Dermis microvascular lymphatic vessel endothelial cell (primary cell): ENCODE results near the gene RASAL3. TPM values are rescaled to one million over a fixed set of nuclear protein-coding genes. Genes with fewer than 3 reads are reported as not detected.
"Not testable (repeated sequence)": the region's sequence is repeated elsewhere in the genome, so short reads cannot be mapped to it uniquely, and the experiment has no call there.

ENCODE experiments used
- DNase-seq, 2 donors: peaks; one replicate each; pipeline versions ENCODE4 v3.0.0 to v3.0.0-alpha.2; 2010; ENCODE audit warnings: low read depth in 2 of 2
- total RNA-seq: library from RNA; depleted of rRNA; stranded (reverse); fragments of >200 nt; gene quantifications from 2 replicates; pipeline ENCODE4 v1.2.1, GENCODE V29; 2014

Gene RASAL3
- total RNA-seq: 14.4 and 14.8 TPM in 2 replicates

DNA sequence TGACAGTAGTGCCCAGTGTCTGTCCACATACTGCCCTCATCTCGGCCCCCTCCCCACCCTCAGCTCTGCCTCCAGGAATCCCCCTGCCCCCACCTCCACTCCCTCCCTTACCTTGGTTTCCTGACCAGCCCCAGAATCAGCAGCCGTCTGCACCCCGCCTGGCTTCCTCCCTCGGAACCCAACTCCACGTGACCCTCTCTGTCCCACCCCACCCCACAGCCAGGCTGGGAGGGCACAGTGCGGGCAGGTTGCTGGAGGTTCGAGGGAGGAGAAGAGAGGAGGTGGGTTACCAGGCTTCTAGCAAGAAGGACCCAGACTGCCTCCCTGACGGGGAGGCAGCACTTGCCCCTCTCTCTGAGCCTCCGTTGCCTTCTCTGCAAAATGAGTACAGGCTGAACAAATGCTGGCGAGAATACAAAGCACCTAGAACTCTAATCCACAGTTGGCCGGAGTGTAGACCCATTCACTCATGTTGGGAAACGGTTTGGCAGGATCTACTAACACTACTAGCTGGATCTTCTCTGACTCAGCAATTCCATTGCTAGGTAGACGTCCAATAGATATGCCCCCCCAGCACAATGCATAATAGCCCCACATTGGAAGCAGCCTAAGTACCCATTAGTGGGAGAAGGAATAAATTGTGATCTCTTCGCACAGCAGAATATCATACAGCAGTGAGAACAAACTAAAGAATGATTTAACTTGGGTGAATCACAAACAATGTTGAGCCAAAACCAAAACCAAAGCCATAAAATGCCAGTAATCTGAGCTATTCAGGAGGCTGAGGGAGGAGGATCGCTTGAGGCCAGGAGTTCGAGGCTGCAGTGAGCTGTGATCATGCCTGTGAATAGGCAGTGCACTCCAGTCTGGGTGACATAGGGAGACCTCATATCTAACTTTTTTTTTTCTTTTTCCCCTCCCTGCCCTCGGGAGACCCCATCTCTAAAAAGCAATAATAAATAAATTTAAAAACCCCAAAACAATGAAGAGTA, at the start of gene RASAL3:
TSS of gene RASAL3 (minus strand) at position 151 of the 992 bp plus-strand sequence. CDS start 186 bp downstream, outside the sequence.
- DNase-seq: peak in 1 of 2 donors; percentile 48

DNA sequence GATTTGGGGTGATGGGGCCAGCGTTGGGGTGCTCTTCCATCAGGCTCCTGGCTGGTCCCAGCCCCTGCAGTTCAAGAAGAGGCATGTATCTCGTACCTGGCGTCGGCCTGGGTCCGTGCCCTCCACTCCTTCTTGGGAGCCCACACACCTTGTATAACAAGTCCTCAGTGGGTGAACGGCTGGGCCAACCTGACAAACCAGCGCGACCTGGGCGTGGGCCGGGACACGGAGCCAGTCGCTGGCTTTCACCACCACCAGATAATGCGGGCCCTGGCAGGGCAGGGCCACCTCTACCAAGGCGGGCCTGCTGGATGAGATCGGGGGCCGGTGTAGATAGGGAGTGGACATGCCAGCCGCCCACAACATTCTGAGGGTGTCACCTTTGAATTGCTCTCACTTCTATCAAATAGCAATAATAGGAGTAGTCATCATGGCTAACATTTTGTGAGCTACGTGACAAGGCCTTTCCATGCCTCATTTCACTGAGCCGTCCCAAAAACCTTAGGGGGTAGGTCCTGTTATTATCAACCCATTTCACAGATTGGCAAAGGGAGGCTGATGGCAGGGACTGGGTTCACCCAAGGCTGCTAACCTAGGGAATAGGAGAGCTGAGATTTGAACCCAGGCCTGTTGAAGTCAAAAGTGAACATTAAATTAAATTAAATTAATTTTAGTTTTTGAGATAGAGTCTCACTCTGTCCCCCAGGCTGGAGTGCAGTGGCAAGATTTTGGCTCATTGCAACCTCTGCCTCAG, 47.5 kb upstream of the RASAL3 start:
- no peak for DNase-seq

DNA sequence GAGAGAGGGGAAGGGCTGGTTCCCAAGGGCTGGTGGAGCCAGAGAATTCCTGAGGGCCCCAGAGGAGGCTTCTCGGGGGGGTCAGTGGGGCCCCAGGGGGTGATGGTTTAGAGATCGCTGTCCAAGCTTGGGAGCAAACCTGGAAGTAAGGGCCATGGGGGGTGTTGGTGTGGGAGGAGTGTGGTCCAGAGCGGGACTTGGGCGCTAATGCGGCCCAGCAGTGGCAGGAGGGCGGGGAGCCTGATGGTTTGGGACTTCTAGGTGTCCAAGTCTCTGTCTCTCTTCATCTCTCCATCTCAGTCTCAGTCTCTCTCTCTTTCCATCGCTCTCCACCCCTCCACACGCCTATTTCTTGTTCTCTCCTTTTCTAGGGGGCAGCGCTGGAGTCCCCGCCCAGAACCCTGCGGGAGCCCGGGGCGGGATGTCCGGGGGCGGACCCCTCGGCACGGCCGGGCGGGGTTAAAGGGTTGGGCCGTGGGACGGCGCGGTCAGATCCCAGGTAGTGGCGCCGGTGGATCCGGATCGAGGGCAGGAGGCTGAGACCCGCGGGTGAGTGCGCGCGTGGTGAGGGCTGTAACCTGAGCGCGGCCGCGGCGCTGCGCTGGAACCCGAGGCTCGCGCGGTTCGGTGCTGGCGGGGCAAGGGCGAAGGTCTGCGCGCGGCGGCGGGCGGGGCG, 43.8 kb upstream of the RASAL3 start, which contains the start of gene CYP4F22:
TSS of gene CYP4F22 (plus strand) at position 491 of the 676 bp plus-strand sequence. CDS start 16,812 bp downstream, outside the sequence.
- no peak for DNase-seq

DNA sequence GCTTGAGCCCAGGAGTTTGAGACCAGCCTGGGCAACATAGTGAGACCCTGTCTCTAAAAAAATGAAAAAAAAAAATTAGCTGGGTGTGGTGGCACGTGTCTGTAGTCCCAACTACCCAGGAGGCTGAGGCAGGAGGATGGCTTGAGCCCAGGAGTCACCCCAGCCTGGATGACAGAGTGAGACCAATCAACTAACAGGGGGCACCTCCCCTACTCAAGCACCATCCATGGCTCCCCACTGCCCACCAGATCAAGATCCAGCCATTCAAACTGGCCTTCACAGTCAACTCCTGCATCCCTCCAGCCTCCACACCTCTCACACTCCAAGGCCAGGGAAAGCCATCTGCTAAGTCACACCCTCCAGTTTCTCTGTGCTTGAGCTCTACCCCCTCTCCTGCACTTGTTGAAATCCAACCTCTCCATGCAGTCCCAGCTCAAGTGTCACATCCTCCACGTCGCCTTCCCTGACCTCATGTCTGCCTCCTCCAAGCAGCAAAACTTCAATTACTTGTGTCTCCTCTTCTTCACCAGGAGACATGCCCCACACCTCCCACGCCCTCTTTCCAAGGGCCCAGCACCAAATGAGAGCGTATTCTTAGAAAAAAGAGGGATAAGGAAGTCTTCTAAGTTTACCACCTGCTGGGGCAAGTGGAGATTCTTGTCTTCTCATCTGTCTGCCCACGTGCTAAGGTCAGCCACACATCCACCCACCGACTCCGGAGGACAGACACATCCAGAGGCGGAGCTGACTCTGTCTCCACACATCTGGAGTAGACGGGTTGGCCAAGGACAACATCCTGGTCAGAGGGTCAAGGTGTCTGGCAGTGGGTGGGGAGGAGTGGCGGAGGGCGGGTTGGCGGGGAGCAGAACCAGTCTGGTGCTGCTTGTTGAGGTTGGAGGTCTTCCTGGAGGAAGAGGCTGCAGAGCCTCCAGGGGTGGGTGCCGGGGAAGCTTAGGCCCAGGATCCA, 43.0 kb upstream of the RASAL3 start:
- no peak for DNase-seq

DNA sequence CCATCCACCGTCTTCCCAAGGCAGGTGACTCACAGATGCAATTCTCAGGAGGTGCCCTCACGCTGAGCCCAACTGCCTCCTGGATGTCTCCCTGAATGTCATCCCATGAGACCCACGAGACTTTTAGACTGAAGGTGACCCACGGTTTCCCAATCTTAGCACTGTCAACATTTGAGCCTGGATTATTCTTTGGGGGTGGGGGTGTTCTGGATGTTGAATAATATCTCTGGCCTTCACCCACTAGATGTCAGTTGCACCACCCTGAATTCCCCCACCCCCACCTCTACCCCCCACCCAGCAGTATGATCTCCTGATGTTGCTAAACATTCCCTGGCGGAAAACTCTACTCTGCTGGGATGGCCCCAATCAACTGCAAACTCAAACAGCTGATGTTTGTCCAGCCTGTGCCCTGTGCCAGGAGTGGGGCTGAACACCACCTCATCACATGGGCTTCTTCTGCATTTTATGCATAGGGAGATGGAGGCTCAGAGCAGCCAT, 41.8 kb upstream of the RASAL3 start:
- DNase-seq: no peak

DNA sequence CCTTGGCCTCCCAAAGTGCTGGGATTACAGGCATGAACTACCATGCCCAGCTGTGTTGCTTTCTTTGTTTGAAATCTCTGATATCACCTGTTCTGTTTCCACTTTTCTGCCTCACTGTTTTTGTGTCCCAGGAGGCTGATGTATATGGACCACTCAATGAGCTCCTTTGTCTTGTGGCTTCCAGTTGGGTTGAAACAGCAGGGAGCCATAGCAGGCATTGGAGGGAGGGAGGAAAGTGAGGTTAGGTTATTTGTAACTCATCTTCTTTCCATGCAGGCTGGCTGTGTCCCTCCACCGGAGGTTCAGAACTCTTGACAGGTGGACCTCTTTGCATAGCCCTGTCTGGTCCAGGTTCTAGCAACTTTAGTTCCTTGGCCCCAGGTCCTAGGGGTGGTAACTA, 37.9 kb upstream of the RASAL3 start:
- no peak for DNase-seq

DNA sequence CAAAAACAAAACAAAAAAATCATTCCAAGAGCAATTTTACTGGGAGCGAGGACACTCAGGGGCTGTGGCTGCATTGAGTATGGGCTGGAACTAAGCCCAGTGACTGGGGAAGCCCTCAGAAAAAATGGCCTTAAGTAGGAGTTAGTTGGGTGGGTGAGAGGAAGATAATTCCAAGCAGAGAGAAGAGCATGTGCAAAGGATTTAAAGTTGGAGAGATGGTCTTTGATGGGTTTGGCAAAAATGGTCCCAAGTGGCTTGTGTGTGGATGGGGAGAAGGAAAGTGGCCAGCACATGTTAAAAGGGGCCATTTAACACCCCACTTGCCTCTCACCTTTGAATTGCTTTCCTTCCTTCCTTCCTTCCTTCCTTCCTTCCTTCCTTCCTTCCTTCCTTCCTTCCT, 37.3 kb upstream of the RASAL3 start:
- DNase-seq: no peak

DNA sequence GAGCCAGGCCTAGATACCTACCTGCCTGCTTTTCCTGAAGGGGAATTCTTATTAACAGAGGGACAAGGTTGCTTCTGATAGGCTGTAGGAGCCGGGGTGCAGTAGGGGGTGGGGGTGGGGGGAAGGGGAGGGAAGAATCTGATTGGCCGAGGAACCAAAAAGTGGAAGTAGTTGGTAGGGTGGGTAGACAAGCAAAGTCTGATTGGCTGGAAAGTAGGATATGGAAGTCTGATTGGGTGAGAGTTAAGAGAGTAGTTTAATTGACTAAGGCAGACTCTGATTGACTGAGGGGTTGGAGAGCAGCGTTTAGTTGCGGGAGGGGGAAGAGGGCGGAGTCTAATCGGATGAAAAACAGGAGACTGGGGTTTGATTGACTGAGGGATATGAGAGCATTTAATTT, 34.6 kb upstream of the RASAL3 start:
- no peak for DNase-seq

DNA sequence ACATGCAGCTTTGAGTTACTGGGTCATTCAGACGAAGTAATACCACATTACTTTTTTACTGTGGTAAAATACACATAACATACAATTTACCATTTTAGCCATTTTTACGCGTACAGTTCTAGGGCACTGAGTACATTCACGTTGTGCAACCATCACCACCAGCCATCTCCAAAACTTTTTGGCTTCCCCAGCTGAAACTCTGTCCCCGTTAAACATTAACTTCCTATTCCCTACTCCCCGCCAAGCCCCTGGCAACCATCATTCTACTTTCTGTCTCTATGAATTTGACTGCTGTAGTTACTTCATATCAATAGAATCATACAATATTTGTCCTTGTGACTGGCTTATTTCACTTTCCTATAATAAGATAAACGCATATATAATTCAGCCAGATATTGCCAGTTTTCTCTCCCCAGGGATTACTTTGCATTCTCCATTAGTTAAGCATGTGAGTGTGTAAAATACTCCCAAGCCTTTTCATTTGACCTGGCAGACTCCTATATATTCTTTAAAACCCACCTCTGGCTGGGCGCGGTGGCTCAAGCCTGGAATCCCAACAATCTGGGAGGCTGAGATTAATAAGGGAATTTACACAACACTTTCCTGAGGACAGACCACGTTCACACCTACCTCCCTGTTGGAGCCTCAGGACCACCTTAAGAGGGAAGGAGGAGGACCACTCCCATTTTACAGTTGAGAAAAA, 34.0 kb upstream of the RASAL3 start:
- no peak for DNase-seq

DNA sequence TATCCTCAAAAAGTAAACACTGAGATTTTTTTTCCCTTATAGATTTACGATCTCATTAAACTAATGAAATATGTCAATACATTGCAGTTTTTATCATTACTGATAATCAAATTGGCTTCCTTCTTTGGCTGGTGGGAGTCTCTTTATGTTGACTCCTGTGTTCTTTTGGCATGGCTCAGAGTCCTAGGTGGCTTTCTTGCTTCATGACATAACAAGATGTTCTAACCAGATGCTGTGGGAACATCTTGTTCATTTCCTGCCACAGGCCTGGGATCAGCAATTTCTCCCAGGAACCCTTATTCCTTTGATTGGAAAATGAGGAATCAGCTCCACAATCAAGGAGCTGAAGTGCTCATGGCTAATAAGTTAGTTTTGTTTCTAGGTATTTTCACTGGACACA, 30.8 kb upstream of the RASAL3 start:
- DNase-seq: no peak

DNA sequence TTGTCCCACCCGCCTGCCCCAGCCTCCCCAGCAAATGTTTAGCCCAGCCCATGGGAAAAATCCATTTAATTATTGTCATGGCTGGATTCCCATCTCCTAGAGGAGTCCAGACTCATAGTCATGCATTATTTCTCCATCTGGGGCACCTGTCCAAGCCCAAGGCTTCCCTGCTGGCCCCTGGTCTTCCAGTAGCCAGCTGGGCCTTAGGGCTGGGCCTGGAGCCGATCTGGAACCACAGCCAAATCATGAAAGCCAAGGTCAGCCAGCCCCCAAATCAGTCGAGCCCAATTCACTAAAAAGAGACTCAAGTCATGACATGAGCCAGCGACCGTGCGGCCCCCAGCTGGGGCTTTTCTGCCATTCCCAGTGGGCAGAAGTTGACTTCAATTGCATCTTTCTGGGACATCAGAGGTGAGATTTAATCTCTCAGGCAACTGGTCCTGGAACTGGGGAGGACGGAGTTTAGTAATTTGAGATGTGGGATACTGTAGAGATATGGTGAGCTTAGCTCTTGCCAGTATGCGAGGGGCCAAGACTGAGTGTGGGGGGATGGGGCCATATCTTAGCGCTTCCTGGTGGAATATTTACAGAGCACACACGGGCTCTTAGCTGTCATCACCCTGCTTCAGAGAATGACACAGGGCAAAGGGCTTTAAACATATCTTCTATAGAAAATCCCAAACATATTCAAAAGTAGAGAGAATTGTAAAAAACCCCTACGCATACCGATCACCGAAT, 24.3 kb upstream of the RASAL3 start:
- DNase-seq: no peak

DNA sequence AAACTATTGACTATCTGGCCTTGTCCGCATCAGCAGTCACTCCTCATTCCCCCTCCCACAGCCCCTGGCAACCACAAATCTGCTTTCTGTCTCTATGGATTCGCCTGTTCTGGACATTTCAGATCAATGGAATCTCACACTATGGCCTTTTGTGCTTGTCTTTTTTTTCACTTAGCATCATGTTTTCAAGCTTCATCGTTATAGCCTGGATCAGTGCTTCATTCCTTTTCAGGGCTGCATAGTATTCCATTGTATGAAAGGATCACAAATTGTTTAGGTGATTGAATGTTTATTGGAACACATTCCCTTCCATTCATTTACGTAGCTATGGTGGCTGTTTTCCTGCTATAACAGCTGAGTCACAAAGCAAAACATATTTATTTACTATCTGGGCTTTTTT, 22.7 kb upstream of the RASAL3 start:
- no peak for DNase-seq

DNA sequence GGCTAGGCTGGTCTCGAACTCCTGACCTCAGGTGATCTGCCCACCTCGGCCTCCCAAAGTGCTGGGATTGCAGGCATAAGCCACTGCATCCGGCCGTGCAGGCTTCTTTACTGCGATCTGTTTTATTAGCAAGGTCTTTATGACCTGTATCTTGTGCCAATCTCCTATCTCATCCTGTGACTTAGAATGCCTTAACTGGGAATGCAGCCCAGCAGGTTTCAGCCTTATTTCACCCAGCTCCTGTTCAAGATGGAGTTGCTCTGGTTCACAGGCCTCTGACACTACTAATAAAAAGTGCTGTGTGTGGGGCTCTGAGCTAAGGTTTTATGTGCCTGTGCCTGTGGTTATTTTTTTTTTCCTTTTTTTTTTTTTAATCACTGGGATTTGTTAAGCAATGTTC, 21.4 kb upstream of the RASAL3 start:
- not testable (repeated sequence) for DNase-seq

DNA sequence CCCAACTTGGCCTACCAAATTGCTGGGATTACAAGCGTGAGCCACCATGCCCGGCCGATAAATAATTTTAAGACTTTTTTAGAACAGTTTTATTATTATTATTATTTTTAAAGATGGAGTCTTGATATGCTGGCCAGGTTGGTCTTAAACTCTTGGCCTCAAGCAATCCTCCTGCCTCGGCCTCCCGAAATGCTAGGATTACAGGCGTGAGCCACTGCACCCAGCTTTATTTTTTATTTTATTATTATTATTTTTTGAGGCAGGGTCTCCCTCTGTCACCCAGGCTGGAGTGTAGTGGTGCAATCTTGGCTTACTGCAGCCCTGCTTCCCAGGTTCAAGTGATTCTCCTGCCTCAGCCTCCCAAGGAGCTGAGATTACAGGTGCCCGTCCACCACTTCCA, 16.7 kb upstream of the RASAL3 start:
- DNase-seq: not testable (repeated sequence)

DNA sequence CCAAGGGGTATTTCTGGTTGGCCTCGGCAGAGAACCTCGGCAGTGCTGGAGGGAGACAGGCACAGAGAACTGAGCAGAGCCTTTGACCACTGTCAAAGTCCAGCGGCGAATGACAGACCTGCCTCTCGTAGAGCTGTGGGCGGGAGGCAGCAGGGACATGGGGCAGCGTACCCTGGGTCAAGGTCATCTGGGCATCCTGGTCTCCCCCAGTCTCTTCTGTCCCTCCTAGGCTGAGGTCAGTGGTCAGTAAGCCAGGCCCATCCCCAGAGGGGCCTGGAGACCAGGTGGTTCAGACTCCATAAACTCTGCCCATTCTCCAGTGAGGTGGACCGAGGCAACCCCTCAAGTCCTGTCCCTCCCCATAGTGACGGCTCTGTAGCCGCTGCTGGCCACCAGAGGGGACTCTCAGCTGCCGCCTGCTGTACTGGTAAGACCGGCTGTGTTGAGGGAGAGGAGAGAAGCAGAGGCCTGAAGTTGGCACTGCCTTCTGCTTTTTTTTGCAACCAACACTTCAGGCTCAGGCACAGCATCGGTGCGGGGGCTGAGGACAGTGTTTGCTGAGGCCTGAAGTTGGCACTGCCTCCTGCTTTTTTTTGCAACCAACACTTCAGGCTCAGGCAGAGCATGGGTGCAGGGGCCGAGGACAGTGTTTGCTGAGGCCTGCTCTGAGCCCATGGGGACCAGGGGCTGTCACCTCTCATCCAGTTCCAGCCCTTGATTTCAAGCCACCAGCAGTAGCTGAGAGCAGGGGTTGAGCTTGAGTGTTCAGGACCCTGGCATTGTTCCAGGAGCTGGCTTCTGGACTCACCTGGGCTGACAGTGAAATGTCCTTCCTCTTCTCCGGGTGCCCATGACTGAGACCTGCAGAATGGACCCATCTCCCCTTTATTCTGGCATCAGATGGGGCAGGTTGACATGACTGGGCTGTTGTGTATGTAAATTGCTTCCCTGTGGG, 15.3 kb upstream of the RASAL3 start, which contains the start of gene PGLYRP2:
TSS of gene PGLYRP2 (minus strand) at position 111 of the 955 bp plus-strand sequence. CDS start 130 bp downstream, outside the sequence.
- DNase-seq: no peak

DNA sequence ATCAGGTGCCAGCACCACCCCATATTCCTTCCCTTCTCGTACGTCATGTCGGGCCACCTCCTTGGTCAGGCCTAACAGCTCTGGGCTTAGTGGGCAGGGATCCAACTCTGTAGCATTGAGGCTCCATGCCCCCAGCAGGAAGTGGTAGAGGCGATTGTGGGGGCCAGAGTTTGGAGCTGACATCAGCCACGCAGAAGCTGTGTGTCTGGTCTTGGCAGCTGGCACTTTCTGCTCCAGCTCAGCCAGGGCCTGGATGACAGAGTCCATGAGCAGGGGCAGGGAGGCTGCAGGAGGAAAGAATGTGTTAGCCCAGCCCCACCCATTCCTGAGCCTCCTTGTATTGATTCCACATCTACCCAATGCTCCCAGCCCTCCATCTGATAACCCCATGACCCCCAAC, 12.0 kb upstream of the RASAL3 start:
- no peak for DNase-seq

DNA sequence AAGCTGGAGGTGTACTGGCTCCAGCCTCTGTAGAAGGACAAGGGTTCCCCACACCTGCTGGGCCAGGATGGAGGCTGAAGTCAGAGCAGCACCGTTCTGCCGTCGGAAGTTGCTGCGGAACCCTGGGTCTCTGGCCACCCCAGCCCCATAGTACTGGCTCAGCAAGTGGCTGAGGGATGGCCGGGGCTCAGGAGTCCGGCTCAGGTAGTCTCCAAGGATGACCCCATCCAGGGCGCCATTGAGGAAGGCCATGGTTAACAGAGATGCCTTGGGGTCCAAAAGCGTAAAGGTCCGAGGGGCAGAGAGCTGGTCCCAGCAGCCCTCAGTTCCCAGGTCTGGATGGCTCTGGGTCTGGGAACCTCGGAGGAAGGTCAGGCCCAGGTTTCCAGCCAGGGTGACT, 11.3 kb upstream of the RASAL3 start:
- no peak for DNase-seq

DNA sequence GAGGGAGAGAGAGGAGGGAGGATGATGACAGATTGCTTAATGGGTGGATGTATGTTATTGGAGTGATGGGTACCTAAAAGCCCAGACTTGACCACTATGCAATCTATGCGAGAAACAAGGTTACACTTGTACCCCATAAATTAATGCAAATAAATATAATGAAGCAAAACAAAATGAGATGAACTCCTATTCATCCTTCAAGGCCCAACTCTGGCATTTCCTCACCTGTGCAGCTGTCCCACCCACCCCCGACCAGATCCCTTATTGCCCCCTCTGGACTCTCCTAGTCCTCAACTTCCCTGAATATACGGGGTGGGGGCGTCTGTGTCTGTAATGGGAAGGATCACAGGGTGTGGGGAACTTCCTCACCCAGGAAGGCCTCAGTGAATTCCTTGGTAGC, 10.8 kb upstream of the RASAL3 start:
- no peak for DNase-seq
